Renal cortex interstitium (tissue), 11 donors: ENCODE results near the gene CGGBP1. TPM values are rescaled to one million over a fixed set of nuclear protein-coding genes. Genes with fewer than 3 reads are reported as not detected.
"Not testable (repeated sequence)": the region's sequence is repeated elsewhere in the genome, so short reads cannot be mapped to it uniquely, and the experiment has no call there.

Experiments
- DNase-seq, 11 donors: peaks; one replicate each; pipeline ENCODE4 v3.0.0-alpha.2; 2013; ENCODE audit warnings: low read depth in 9 of 11, low spot score in 4 of 11; ENCODE audit errors: extremely low read depth in 1 of 11
- polyA plus RNA-seq, 3 donors: library from polyadenylated mRNA; unstranded; fragments of 120-200 nt; gene quantifications; one replicate each; pipeline ENCODE4 v1.2.1, GENCODE V29; 2013; ENCODE audit not compliant: insufficient read length in 3 of 3

Gene CGGBP1
- polyA plus RNA-seq, 3 donors = 135 to 149 (median 144) TPM

GRCh38 chr3:88057630-88058305, 1.0 kb downstream of the CGGBP1 start:
- peak in 9 of 11 donors; percentile 3 to 35 (median 18) for DNase-seq

GRCh38 chr3:88046766-88047165, 12.0 kb downstream of the CGGBP1 start:
- no peak for DNase-seq

GRCh38 chr3:88044411-88044810, 14.4 kb downstream of the CGGBP1 start:
- DNase-seq = no peak

- DNase-seq = no peak
These were observed 17.8 kb downstream of the CGGBP1 start for GRCh38 chr3:88041005-88041404.

- DNase-seq = no peak
These were observed 18.3 kb downstream of the CGGBP1 start for GRCh38 chr3:88040529-88040928.

GRCh38 chr3:88038566-88038965, 20.2 kb downstream of the CGGBP1 start:
- no peak for DNase-seq

GRCh38 chr3:88036221-88036620, 22.6 kb downstream of the CGGBP1 start:
- no peak for DNase-seq

GRCh38 chr3:88034491-88035275, 24.1 kb downstream of the CGGBP1 start:
- DNase-seq = no peak

GRCh38 chr3:88033808-88034207, 25.0 kb downstream of the CGGBP1 start:
- DNase-seq = no peak

GRCh38 chr3:88033079-88033478, 25.7 kb downstream of the CGGBP1 start:
- no peak for DNase-seq

GRCh38 chr3:88032245-88032644, 26.6 kb downstream of the CGGBP1 start:
- DNase-seq = no peak

GRCh38 chr3:88031642-88032077, 27.1 kb downstream of the CGGBP1 start:
- DNase-seq = peak in 8 of 11 donors; percentile 3 to 13 (median 6)

GRCh38 chr3:88030210-88030609, 28.6 kb downstream of the CGGBP1 start:
- no peak for DNase-seq

- DNase-seq = no peak
These were observed 29.9 kb downstream of the CGGBP1 start for GRCh38 chr3:88028876-88029275.

- no peak for DNase-seq
These were observed 33.7 kb downstream of the CGGBP1 start for GRCh38 chr3:88025001-88025552.

GRCh38 chr3:88019024-88019423, 39.8 kb downstream of the CGGBP1 start:
- DNase-seq = no peak

- DNase-seq = not testable (repeated sequence)
These were observed 43.1 kb downstream of the CGGBP1 start for GRCh38 chr3:88015656-88016055.

GRCh38 chr3:88013592-88013991, 45.2 kb downstream of the CGGBP1 start:
- no peak for DNase-seq

- DNase-seq = no peak
These were observed 48.0 kb downstream of the CGGBP1 start for GRCh38 chr3:88010810-88011209.

GRCh38 chr3:88009066-88009465, 49.7 kb downstream of the CGGBP1 start:
- no peak for DNase-seq
